T-helper 2 cell treated with Interferon-gamma antibody and Interleukin-4, amounts not matched to agents 100 ng/mL and 5 ng/mL, for 36 hours (primary cell): ENCODE measurements around the gene MGAT4A. TPM values are rescaled to one million over a fixed set of nuclear protein-coding genes. Genes with fewer than 3 reads are reported as not detected.

Source experiments
- intact Hi-C: fragments of 100-400 bp; cut with micrococcal nuclease; formaldehyde crosslinking; loops from one replicate; pipeline ENCODE4 v1.15.1; 2023
- total RNA-seq: library from RNA; stranded (reverse); gene quantifications from 2 replicates; pipeline ENCODE4 v1.2.3, GENCODE V29; 2022

MGAT4A gene
- total RNA-seq, 1 donor from 2014 or later = 69.5 TPM

GRCh38 chr2:98664323-98664722, 66.6 kb downstream of the MGAT4A start:
- intact Hi-C loops = loop anchor here (10.0 kb wide), 1 partner anchor 200 kb away; no protein-coding TSS in a partner anchor

- intact Hi-C loops = loop anchor here (2.0 to 10.0 kb wide), 3 partner anchors 67 to 199 kb away; partner anchors contain the start of gene MGAT4A
Measured at GRCh38 chr2:98663511-98664090, 67.3 kb downstream of the MGAT4A start.

- intact Hi-C loops = loop anchor here (5.0 kb wide), 1 partner anchor 33 kb away; no protein-coding TSS in a partner anchor
Measured at GRCh38 chr2:98659491-98659840, 71.5 kb downstream of the MGAT4A start.

- intact Hi-C loops = loop anchor here (5.0 kb wide), 1 partner anchor 33 kb away; no protein-coding TSS in a partner anchor
Measured at GRCh38 chr2:98658816-98659490, 72.0 kb downstream of the MGAT4A start.

- intact Hi-C loops = loop anchor here (5.0 kb wide), 1 partner anchor 36 kb away; no protein-coding TSS in a partner anchor
Measured at GRCh38 chr2:98656800-98657199, 74.1 kb downstream of the MGAT4A start.

GRCh38 chr2:98654699-98655495, 76.0 kb downstream of the MGAT4A start:
- intact Hi-C loops = loop anchor here (5.0 kb wide), 1 partner anchor 37 kb away; no protein-coding TSS in a partner anchor

GRCh38 chr2:98650998-98651397, 79.9 kb downstream of the MGAT4A start:
- intact Hi-C loops = no loop called here

- intact Hi-C loops = loop anchor here (1.0 to 2.0 kb wide), 3 partner anchors 187 to 529 kb away; no protein-coding TSS in a partner anchor
Measured at GRCh38 chr2:98649992-98650375, 80.9 kb downstream of the MGAT4A start.

GRCh38 chr2:98649135-98649991, 81.6 kb downstream of the MGAT4A start:
- intact Hi-C loops = loop anchor here (1.0 to 2.0 kb wide), 3 partner anchors 188 to 530 kb away; no protein-coding TSS in a partner anchor

GRCh38 chr2:98648451-98648850, 82.5 kb downstream of the MGAT4A start:
- intact Hi-C loops = loop anchor here (2.0 kb wide), 1 partner anchor 418 kb away; no protein-coding TSS in a partner anchor

GRCh38 chr2:98647636-98648035, 83.3 kb downstream of the MGAT4A start:
- intact Hi-C loops = loop anchor here (2.0 kb wide), 1 partner anchor 419 kb away; no protein-coding TSS in a partner anchor

GRCh38 chr2:98643496-98644100, 87.3 kb downstream of the MGAT4A start:
- intact Hi-C loops = no loop called here

GRCh38 chr2:98637401-98638147, 93.4 kb downstream of the MGAT4A start:
- intact Hi-C loops = loop anchor here (10.0 kb wide), 1 partner anchor 507 kb away; the partner anchor contains the start of gene C2orf15

GRCh38 chr2:98634406-98635092, 96.4 kb downstream of the MGAT4A start:
- intact Hi-C loops = loop anchor here (10.0 kb wide), 1 partner anchor 510 kb away; the partner anchor contains the start of gene C2orf15

GRCh38 chr2:98632351-98632750, 98.6 kb downstream of the MGAT4A start:
- intact Hi-C loops = loop anchor here (10.0 kb wide), 1 partner anchor 512 kb away; the partner anchor contains the start of gene C2orf15

- intact Hi-C loops = no loop called here
Measured at GRCh38 chr2:98623657-98624056, 107.3 kb downstream of the MGAT4A start.

GRCh38 chr2:98617149-98617548, 113.8 kb downstream of the MGAT4A start:
- intact Hi-C loops = no loop called here

GRCh38 chr2:98615481-98615880, 115.5 kb downstream of the MGAT4A start:
- intact Hi-C loops = no loop called here
